GM20000 (cell line): ENCODE measurements around the gene PDZD8.
A peak's percentile ranks its signal among the peaks of the same experiment; 100 is the strongest.

ENCODE experiments used
- DNase-seq: peaks from one replicate; pipeline ENCODE4 v3.0.0; 2012; ENCODE audit warnings: low spot score
- CTCF ChIP-seq: IDR thresholded peaks from 2 replicates; pipeline ENCODE4 v1.5.1; 2012; ENCODE audit warnings: mild to moderate bottlenecking, control low read depth; ENCODE audit errors: extremely low read depth, missing control alignments

PDZD8 gene

GRCh38 chr10:117248750-117249465, 126.3 kb downstream of the PDZD8 start:
- TF ChIP-seq CTCF = no peak
- no peak for DNase-seq

- DNase-seq = no peak
- no peak for TF ChIP-seq CTCF
Observed at GRCh38 chr10:117246997-117247671, 128.1 kb downstream of the PDZD8 start.

GRCh38 chr10:117242463-117242832, 132.8 kb downstream of the PDZD8 start:
- TF ChIP-seq CTCF = no peak
- DNase-seq = no peak

- DNase-seq = peak; percentile 38
- no peak for TF ChIP-seq CTCF
Observed at GRCh38 chr10:117241541-117242462, 133.4 kb downstream of the PDZD8 start.

- TF ChIP-seq CTCF = no peak
Observed at GRCh38 chr10:117240621-117241529, 134.4 kb downstream of the PDZD8 start, which contains the start of gene SLC18A2. Gene SLC18A2, plus strand, starts transcription at chr10:117241114. Its CDS starts 580 bp downstream, at chr10:117241694.

GRCh38 chr10:117239721-117240620, 135.3 kb downstream of the PDZD8 start:
- no peak for DNase-seq
- TF ChIP-seq CTCF = no peak

More at GRCh38 chr10:117240621-117241529, 134.4 kb downstream of the PDZD8 start, which contains the start of gene SLC18A2:
- no peak for DNase-seq
